Measurements from ENCODE around the gene OGFOD3.

DNA sequence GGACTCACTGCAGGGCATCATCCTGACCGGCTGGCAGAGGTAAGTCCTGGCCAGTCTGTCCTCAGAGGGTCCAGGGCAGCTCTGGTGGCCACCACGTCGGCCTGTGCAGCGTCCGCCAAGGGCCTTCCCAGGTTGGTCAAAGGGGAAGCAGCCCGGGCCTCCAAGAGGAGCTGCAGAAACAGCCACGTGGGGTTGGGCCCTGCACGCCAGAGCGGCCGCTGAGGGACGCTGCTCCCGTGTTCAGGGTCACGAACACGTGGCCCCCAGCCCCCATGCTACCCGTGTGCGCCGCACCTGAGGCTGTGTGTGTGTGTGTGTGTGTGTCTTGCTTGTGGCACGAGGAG lies 18.9 kb upstream of the OGFOD3 start:
- TF ChIP-seq, protein P1, sequence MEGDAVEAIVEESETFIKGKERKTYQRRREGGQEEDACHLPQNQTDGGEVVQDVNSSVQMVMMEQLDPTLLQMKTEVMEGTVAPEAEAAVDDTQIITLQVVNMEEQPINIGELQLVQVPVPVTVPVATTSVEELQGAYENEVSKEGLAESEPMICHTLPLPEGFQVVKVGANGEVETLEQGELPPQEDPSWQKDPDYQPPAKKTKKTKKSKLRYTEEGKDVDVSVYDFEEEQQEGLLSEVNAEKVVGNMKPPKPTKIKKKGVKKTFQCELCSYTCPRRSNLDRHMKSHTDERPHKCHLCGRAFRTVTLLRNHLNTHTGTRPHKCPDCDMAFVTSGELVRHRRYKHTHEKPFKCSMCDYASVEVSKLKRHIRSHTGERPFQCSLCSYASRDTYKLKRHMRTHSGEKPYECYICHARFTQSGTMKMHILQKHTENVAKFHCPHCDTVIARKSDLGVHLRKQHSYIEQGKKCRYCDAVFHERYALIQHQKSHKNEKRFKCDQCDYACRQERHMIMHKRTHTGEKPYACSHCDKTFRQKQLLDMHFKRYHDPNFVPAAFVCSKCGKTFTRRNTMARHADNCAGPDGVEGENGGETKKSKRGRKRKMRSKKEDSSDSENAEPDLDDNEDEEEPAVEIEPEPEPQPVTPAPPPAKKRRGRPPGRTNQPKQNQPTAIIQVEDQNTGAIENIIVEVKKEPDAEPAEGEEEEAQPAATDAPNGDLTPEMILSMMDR (IDR thresholded peaks at IDR 0.05) = no peak
- no peak for TF ChIP-seq EZH2 (IDR thresholded peaks at IDR 0.05; ENCODE audit: borderline replicate concordance, insufficient read depth, low read depth, low read length, poor library complexity, severe bottlenecking)
